Measurements from ENCODE around the gene AFG1L.

Gene AFG1L

DNA sequence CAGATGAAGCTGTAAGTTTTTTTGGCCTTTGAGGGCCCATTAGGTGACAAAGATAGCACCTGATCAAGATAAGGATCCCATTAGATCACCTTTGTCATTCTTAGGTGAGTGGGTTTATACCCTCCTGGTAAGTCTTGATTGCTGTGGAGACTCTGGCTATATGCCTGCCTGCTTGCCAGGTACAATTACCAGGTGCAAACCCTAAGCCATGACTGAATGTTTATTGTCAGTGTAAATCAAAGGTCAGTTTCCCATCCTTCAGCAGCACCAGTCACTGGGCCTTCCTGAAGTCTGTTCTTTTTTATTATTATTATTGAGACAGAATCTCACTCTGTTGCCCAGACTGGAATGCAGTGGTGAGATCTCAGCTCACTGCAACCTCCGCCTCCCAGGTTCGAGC lies 159.5 kb downstream of the AFG1L start:
- DNase-seq (ENCODE audit: low spot score), result no peak

DNA sequence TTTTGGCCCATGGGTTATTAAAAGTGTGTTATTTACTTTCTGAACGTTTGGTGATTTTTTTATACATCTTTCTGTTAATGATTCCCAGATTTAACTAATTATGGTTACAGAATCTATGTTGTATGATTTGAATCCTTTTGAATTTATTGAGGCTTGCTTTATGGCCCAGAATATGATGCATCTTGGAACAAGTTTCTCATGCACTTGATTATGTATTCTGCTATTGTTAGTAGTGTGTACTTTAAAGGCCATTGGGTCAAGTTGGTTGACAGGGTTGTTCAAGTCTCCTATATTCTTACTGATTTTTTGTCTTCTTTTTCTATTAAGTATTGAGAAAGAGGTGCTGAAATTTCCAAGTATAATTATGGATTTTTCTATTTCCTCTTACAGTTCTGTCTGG lies 160.8 kb downstream of the AFG1L start:
- no peak for DNase-seq (ENCODE audit: low spot score)

DNA sequence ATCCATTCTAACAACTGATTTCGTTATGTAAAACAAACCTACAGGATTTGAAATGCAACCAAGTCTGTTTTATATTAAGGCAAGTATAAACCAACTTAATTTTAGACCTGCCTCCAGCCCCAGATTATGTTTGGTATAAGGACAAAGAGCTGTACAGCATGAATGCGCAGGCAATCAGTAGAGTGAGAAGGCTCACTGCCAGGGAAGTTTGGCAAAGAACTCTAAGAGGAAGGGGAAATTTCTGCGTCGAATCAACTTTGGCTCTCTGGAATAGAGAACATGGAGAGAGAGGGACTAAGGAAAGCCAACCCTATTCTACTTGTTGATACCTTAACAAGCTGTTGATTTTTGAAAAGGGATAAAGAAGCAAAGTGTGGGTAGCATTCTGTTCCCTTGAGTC lies 168.9 kb downstream of the AFG1L start:
- DNase-seq (ENCODE audit: low spot score), result no peak

DNA sequence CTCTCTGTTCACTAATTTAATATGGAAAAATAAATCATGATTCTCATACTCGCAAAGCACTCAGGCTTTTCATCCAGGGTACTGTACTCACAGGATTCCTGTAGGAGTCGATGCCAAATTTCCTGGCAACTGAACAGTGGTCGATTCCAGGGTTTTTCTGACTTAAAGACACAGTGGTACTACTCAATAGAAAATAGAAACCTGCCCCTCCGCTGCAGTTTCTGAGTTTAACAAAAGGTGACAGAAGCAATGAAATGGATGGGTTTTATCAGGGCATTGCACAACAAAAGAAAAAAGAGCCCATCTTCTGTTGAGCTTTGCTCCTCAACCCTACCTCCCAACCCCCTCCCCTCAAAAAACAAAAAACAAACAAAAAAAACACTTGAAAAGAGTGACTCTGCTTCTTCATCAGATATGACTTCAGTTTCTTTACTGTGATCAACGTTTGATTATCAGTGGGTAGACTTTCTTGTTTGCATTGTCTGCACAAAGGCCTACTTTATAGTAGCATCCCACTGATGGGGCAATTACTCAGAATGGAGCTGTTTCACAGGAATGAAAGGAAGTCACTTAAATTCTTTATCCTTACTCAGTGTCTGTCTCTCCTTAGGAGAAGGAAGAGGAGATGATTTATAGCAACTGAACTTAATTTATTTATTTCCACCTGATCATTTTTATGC lies 169.7 kb downstream of the AFG1L start:
- DNase-seq (ENCODE audit: low spot score), result peak; percentile 21

DNA sequence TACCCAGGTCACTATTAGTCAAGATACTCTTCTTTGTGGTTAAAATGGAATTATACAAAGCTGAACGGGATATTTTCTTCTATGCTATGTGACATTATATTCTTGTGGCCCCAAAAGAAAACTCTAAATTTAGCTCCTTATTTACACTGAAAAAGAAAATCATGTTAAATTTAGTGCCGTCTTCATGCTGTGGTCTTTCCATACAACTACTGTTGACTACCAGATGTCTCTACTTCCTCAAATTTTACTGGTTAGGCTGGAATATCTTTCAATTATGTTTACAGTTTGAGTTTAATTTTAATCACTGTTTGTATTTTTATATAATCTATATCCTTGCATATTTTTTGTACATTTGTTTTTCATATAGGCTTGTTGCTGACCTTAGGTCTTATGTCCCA lies 170.2 kb downstream of the AFG1L start:
- DNase-seq (ENCODE audit: low spot score), result no peak

DNA sequence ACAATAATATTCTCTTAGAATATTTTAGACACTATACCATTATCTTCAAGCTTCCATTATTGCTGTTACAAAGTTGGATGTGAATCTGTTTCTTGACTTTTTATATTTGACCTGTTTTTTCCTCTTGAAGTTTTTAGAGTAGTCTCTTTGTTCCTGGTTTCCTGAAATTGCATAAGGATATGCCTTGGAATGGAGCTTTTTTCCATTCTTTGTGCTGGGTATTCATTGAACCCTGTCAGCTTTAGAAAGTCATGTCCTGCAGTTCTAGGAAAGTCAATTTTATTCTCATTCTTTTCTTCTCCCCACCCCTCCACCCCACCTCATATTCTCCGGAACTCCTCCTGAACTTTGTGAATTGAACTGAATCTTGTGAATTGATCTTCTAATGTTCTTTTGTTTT lies 173.5 kb downstream of the AFG1L start:
- no peak for DNase-seq (ENCODE audit: low spot score)

DNA sequence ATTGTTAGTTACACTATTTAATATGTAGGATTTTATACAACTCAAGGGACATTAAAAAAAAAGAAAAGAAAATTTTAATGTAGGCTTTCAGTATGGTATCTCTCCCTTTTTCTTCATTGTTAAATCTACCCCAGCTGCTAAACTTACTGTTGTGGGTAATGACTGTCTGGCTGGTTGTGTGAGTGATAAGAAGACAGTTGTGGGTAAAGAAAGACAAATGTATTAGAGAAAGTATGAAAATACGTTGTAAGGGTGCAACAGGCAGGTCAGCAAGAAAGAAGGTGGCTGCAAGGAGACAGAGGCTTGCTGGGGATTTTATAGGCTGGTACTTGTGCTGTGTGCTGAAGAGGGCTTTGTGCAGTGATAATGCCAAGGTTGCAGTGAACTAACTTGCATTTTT lies 174.5 kb downstream of the AFG1L start:
- DNase-seq (ENCODE audit: low spot score), result no peak

DNA sequence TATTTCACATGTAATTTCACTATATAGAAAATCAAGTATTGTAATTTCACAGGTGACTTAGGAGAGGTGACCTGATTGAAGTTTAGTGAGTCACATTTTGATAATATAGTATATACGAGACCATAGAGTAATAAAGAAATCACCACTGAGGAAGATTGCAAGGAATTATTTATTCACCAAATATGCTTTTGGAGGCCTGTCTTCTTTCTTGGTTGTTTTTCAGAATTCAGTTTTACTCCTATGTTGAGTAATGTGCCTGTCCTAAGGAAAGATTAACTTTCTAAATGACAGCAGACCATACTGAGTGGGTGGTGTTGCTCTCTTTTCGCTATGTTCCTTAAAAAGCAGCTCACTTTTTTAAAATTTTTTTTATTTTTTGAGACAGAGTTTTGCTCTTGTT lies 178.3 kb downstream of the AFG1L start:
- no peak for DNase-seq (ENCODE audit: low spot score)

DNA sequence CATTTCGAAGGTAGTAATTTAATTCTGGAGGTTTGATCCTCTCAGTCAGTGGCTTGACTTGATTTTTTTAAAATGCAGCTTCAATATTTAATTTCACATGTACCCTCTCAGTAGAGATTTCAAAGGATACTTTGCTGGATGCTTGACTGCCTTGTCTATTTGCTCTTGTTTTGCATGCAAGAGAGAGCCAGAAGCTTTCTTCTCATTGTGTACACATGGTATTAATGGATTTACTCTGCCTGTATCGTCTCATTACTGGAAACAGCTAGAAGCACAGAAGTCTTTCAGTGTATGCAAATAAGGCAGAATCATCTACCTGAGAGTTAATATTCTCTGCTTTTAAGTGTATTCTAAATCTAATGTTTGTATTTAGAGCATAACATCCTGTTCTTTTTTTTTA lies 181.5 kb downstream of the AFG1L start:
- DNase-seq (ENCODE audit: low spot score), result no peak

DNA sequence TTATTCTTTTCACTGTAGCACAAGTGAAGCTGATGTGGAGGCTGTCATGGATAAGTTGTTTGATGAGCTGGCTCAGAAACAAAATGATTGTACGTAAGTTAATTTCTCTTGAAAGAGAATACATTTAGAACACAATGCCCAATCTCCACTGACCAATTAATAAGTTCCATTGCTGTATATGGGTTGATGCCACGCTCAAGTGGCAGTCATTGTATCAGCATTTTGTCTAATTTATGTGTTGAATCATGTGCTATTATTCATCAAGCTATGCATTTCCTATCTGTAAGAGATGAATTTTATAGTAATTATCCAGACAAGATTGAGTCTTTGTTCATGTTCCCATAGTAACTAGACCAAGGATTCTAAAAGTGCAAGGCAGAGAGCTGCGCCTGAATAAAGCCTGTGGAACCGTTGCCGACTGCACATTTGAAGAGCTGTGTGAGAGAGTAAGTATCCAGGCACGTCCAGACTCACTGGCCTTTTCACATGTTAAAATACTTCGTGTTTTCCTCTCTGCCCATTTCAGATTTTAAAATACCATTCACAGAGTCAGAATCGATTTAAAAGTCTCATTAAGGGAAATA lies 182.1 kb downstream of the AFG1L start:
- DNase-seq (ENCODE audit: low spot score), result no peak

DNA sequence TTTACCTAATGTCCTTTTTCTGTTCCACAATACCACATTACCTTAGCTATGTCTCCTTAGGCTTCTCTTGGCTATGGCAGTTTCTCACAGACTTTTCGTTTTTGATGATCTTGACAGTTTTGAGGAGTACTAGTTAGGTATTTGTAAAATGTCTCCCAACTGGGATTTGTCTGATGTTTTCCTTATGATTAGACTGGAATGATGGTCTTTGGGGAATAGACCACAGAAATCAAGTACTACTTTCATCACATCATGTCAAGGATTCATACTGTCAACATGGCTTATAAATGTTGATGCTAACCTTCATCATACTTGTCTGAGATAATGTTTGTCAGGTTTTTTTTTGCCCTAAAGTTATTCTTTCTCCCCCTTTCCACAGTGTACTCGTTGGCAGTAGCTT lies 187.7 kb downstream of the AFG1L start:
- DNase-seq (ENCODE audit: low spot score), result no peak

DNA sequence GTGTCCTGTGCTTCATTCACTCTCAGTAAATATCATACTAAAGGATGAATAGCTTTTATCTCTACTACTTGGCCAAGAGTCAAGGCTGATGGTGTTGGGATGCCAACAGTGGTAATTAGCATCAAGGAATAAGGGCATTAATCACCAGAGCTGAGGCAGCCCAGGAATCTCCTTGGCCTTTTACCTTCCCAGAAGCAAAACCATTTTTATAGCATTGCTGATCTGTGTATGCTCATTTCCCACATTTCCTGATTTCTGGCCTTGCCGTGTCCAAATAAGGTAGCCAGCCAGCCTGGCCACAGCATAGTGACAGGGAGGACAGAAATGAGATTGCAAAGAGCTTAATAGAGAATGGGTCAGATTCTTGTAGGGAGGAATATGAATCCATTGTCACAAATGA lies 189.2 kb downstream of the AFG1L start:
- no peak for DNase-seq (ENCODE audit: low spot score)

DNA sequence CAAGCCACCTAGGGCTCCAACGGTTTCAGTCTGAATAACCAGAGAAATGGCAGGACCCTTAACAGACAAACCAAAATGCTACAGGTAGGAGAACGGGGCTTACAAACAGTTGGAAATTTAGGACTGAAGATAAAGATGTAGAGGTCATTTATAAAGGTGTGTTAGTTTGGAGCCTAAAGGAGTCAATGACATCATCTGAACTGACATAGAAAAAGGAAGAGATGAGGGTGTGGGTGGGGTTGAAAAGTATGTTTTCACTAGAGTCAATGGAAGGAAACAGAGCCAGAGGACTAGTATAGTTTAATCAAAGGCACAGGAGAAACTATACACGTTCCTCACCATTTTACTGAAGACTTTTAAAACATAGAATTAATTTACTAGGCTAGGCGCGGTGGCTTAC lies 194.8 kb downstream of the AFG1L start:
- no peak for DNase-seq (ENCODE audit: low spot score)

DNA sequence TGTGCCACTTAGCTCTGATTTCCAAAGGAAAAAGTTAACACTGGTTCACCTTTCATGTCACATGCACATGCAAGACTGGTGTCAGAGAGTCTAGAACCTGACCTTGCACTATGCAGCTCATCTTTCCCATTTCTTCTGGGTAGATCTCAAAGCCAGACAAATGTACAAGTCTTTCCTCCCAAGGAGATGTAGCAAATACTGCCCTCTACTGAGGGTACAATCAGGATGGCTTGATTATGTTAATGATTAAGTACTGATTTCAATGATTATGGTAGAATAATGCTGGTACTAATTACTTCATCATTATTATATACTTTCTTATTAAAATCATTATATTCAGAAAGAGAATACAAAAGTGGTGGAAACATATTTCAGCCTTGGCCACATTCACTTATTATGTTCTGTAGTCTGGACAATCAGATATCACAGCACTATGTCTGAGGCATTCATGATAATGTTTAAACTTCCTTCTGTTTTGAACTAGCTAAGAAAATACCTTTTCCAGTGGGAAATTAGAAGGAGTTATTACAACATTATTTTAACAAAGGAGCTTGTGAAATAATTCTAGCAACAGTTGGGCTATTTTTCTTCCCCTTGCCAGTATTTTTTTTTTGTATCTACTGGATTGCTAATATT lies 197.4 kb downstream of the AFG1L start:
- peak; percentile 22 for DNase-seq (ENCODE audit: low spot score)

DNA sequence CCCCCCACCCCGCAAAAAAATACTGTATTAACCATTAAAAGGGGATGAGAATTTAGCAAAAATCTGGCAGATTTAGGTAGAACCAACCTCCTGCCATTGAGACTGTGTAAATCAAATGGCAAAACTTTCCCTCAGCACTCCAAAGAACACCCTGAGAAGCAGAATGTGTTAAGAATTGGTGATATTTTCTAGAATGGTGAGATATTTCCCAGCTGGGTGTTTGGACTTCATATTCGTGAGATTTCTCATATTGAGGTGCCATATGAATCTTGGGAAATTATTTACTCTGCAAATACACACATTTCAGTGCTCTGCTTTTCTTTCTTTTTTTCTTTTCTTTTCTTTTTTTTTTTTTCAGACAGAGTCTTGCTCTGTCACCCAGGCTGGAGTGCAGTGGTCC lies 199.6 kb downstream of the AFG1L start:
- no peak for DNase-seq (ENCODE audit: low spot score)

DNA sequence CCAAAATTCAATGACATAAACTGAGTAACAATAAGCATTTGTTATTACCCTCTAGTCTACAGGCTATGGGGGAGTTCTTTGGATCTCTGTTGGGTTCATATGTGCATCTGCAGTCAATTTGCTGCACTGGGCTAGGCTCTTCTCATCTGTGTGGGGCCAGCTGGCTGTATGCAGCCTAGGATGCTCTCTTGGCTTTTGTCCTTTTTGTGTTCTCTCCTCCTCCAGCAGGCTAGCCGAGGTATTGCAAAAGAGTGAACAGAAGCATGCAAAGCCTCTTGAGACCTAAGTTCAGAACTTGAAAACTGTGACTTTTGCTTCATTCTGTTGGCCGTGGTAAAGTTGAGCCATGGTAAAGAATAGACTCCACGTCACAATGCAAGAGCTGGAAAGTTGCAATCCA lies 203.0 kb downstream of the AFG1L start:
- peak; percentile 3 for DNase-seq (ENCODE audit: low spot score)

DNA sequence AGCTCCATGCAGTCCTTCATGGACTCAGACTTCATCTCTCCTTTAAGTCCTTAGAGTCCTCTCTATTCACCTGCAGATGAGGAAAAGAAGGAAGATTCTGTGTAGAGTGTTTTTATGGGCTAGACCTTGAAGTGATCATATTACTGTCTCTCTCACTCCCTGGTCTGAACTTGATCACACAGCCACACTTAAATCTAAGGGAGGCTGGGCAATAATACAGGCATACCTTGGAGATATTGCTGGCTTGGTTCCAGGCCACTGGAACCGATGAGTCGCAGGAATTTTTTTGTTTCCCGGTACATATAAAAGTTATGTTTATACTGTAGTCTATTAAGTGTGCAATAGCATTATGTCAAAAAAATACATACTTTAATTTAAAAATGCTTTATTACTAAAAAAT lies 206.7 kb downstream of the AFG1L start:
- no peak for DNase-seq (ENCODE audit: low spot score)

DNA sequence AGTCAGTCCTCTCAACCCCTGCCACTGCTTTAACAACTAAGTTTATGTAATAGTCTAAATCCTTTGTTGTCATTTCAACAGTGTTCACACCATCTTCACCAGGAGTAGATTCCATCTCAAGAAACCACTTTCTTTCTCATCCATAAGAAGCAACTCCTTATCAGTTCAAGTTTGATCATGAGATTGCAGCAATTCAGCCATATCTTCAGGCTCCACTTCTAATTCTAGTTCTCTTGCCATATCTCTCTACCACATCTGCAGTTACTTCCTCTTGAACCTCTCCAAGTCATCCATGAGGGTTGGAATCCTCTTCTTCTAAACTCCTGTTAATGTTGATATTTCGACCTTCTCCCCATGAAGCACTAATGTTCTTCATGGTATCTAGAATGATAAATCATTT lies 208.0 kb downstream of the AFG1L start:
- no peak for DNase-seq (ENCODE audit: low spot score)

DNA sequence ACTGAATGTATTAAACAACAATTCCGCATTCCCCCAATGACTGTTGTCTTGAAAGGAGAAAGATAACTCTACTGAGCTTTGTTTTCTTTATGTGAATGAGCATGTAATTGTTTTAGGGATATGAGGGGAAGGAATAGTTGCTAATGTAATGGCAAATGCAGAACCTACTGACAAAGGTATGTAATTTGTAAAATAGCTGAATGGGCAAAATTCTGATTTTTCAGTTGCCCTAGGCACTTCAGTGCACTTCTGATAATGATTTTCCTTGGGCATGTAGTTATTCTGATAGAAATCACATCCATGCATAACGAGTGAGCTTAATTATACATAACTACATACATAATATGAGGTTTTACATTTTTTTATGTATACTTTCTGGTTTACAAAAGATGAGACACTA lies 212.5 kb downstream of the AFG1L start:
- DNase-seq (ENCODE audit: low spot score), result no peak

DNA sequence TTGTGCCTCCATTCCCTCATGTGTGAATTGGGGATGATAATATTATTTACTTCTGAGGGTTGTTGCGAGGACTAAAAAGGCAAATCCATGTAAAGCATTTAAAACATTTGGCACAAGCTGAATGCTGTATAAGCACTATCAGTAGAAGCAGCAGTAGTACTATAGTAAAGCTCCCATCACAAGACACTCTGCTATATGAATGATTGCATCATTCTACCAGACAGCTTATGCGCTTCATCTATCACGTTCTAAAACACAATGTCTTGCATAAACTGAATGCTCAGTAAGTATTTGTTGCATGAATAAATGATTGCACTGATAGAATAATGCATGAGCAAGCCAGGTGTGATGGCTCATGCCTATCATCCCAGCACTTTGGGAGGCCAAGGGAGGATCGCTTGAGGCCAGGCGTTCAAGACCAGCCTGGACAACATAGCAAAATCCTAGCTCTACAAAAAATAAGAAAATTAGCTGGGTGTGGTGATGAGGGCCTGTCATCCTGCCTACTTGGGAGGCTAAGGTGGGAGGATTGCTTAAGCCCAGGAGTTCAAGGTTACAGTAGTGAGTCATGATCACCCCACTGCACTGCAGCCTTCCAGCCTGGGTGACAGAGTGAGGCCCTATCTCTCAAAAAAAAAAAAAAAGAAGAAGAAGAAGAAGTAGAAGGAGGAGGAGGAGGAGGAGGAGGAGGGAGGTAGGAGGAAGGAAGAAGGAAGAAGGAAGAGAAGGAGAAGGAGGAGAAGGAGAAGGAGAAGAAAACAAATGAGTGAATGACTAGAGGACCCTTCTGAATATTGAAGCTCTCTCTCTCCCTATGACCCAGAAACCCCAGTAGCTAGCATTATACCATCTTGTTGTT lies 215.8 kb downstream of the AFG1L start:
- no peak for DNase-seq (ENCODE audit: low spot score)

DNA sequence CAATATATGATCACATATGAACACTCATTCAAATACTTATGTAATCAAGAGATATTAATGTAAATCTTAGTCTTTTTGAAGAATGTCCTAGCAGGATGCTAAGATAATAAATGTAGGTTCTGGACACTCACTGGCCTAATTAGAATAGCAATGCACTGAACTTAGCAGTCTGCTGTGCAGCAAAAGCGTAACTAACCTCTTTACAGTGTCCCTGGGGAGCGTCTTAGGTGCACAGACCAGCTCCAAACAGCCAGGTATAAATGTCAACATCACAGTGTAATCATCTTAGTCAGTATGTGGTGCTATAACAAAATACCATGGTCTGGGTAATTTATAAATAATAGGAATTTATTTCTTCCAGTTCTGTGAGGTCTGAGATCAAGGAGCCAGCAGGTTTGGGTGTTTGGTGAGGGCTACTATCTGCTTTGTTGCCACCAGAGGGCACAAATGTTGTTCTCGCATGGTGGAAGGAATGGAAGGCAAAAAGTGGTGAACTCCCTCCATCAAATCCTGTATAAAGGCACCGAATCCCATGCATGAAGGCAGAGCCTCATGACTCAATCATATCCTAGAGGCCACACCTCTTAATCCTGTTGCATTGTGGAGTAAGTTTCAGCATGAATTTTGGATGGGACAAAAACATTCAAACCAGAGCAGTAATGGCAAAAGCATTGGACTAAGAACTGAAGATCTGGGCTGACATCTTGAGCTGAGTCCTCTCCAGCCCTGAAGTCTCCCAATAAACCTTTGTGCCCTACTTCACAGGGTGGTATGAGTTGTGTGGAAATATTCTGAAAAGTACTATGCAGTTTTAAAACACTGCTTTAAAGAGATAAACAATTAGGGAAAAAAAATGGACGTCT lies 224.1 kb downstream of the AFG1L start:
- no peak for DNase-seq (ENCODE audit: low spot score)

DNA sequence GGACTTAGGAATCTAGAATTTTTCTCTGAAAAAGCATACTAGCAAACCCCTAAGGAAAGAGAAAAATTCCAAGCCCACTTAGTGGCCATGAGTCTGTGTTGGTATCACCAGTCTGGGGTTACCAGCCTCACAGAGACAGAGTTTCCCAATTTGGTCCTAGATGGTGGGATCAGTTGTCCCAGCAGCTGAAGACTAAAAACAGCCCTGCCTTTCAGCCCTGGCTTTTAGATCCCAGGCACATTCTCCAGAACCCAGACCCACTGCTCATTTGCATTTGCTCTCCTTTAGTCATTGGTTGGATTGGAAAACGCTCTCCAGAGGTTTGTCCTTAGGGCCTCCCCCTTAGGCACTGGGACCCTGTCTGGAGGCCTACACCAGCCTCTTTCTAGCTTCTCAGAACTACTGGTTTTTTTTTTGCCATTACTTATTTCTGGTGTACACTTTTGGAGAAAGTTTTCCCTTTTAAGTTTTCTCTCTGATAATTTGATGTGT lies 226.8 kb downstream of the AFG1L start:
- no peak for DNase-seq (ENCODE audit: low spot score)

Data from COLO829 (cell line).